GM12873 (cell line): ENCODE results near the gene BAIAP2L2.

ENCODE experiments used
- CTCF ChIP-seq: IDR thresholded peaks from 2 replicates; pipeline ENCODE4 v1.5.1; 2012; ENCODE audit warnings: low read depth, mild to moderate bottlenecking, moderate library complexity, low read length, control low read depth; ENCODE audit not compliant: insufficient read depth; ENCODE audit errors: missing control alignments

Gene BAIAP2L2

GRCh38 chr22:38109371-38110001, 998 bp downstream of the BAIAP2L2 start:
- no peak for TF ChIP-seq CTCF

- TF ChIP-seq CTCF, result no peak
Measured at GRCh38 chr22:38108561-38109319, 1.7 kb downstream of the BAIAP2L2 start.

- TF ChIP-seq CTCF, result no peak
Measured at GRCh38 chr22:38107692-38108515, 2.6 kb downstream of the BAIAP2L2 start.

GRCh38 chr22:38106814-38107578, 3.5 kb downstream of the BAIAP2L2 start:
- TF ChIP-seq CTCF, result no peak

GRCh38 chr22:38104084-38104483, 6.4 kb downstream of the BAIAP2L2 start:
- peak; percentile 45 for TF ChIP-seq CTCF

- no peak for TF ChIP-seq CTCF
Measured at GRCh38 chr22:38103641-38104040, 6.8 kb downstream of the BAIAP2L2 start.
